Activated CD8-positive, alpha-beta T cell treated with anti-CD3 and anti-CD28 coated beads for 36 hours (primary cell): ENCODE data around the gene MYOZ2. TPM values are rescaled to one million over a fixed set of nuclear protein-coding genes. Genes with fewer than 3 reads are reported as not detected.

ENCODE experiments used
- ATAC-seq: fragments of 200-7000 bp; cut with Tn5 transposase; one replicate; pipeline ENCODE4 v1.10.0; 2021; ENCODE audit warnings: mild to moderate bottlenecking, moderate library complexity
- CTCF ChIA-PET: fragments of 350-600 bp; sonication (Branson Sonifier 250); formaldehyde crosslinking; loops from one replicate; lab custom pipeline; 2021; ENCODE audit warnings: antibody characterized with exemption; lab: Charles Lee
- POLR2A ChIA-PET: fragments of 350-600 bp; sonication (Branson Sonifier 250); formaldehyde crosslinking; loops from one replicate; lab custom pipeline; 2021; ENCODE audit warnings: antibody characterized with exemption; lab: Charles Lee
- DNase-seq: peaks from one replicate; pipeline ENCODE4 v3.0.0-alpha.2; 2020
- H3K27ac Mint-ChIP-seq: one replicate; pipeline ENCODE4 v1.8.0; 2021; ENCODE audit warnings: mild to moderate bottlenecking, mixed read lengths
- H3K27me3 Mint-ChIP-seq: one replicate; pipeline ENCODE4 v1.8.0; 2021; ENCODE audit warnings: mixed read lengths
- H3K36me3 Mint-ChIP-seq: one replicate; pipeline ENCODE4 v1.8.0; 2021; ENCODE audit warnings: low read depth, mixed read lengths
- H3K4me1 Mint-ChIP-seq: one replicate; pipeline ENCODE4 v1.8.0; 2021; ENCODE audit warnings: low read depth, mixed read lengths
- H3K4me3 Mint-ChIP-seq: one replicate; pipeline ENCODE4 v1.8.0; 2021; ENCODE audit warnings: mild to moderate bottlenecking, moderate library complexity, mixed read lengths
- H3K9me3 Mint-ChIP-seq: one replicate; pipeline ENCODE4 v1.8.0; 2021; ENCODE audit warnings: mixed read lengths
- CTCF ChIP-seq: fragments of 200-600 bp; IDR thresholded peaks from one replicate; pipeline ENCODE4 v1.8.0; 2022; ENCODE audit warnings: antibody characterized with exemption, mild to moderate bottlenecking
- intact Hi-C: fragments of 100-400 bp; cut with micrococcal nuclease; formaldehyde crosslinking; loops from one replicate; pipeline ENCODE4 v1.10.0; 2022
- total RNA-seq, 2 experiments: library from RNA; stranded (reverse); gene quantifications; one replicate each; pipeline ENCODE4 v1.2.3, GENCODE V29; 2021

MYOZ2 gene
- total RNA-seq, 2 experiments from 2014 or later = not detected

GRCh38 chr4:119209077-119209476 is 73.4 kb downstream of the MYOZ2 start:
- peak overlapping the region; percentile 97 for H3K27ac Mint-ChIP-seq
- ChIA-PET CTCF (interaction anchor here (0.7 to 1.0 kb wide), 2 partner anchors 166 to 359 kb away, joined by 3 read pairs; no protein-coding TSS in a partner anchor), POLR2A (interaction anchor here (0.8 to 1.4 kb wide), 3 partner anchors 21 to 91 kb away, joined by 3 to 5 read pairs (median 3); no protein-coding TSS in a partner anchor)
- no peaks in the 10 kb centered on the region for H3K9me3 Mint-ChIP-seq
- H3K4me1 Mint-ChIP-seq = peaks cover 50% of the 10 kb centered on the region
- TF ChIP-seq CTCF = no peak
- DNase-seq (peak; percentile 79), ATAC-seq (peak; percentile 35)
- H3K27me3 Mint-ChIP-seq = no peaks in the 10 kb centered on the region
- intact Hi-C loops = no loop called here
- peaks cover 2% of the 10 kb centered on the region for H3K36me3 Mint-ChIP-seq
- peak overlapping the region; percentile 7 for H3K4me3 Mint-ChIP-seq

- peaks cover 51% of the 10 kb centered on the region for H3K4me1 Mint-ChIP-seq
- H3K9me3 Mint-ChIP-seq = no peaks in the 10 kb centered on the region
- ChIA-PET POLR2A (interaction anchor here (0.7 to 1.4 kb wide), 4 partner anchors 20 to 90 kb away, joined by 3 to 5 read pairs (median 3); no protein-coding TSS in a partner anchor), CTCF (interaction anchor here (0.7 to 1.0 kb wide), 2 partner anchors 167 to 358 kb away, joined by 3 read pairs; no protein-coding TSS in a partner anchor)
- H3K4me3 Mint-ChIP-seq = peak overlapping the region; percentile 5
- H3K27ac Mint-ChIP-seq = peak overlapping the region; percentile 97
- TF ChIP-seq CTCF = no peak
- peaks cover 2% of the 10 kb centered on the region for H3K36me3 Mint-ChIP-seq
- intact Hi-C loops = no loop called here
- DNase-seq (no peak), ATAC-seq (no peak)
- H3K27me3 Mint-ChIP-seq = no peaks in the 10 kb centered on the region
Observed at GRCh38 chr4:119209586-119209985, 74.0 kb downstream of the MYOZ2 start.

- no peak for ATAC-seq
- Mint-ChIP-seq H3K27me3 (no peaks in the 10 kb centered on the region), H3K9me3 (no peaks in the 10 kb centered on the region), H3K36me3 (peaks cover 2% of the 10 kb centered on the region), H3K27ac (peak overlapping the region; percentile 87), H3K4me3 (peak overlapping the region; percentile 83), H3K4me1 (peaks cover 55% of the 10 kb centered on the region)
- POLR2A ChIA-PET = no interaction called here
- DNase-seq = no peak
- CTCF ChIA-PET = no interaction called here
- no peak for TF ChIP-seq CTCF
- intact Hi-C loops = loop anchor here (5.0 kb wide), 1 partner anchor 77 kb away; no protein-coding TSS in a partner anchor
Observed at GRCh38 chr4:119210775-119211174, 75.1 kb downstream of the MYOZ2 start.

GRCh38 chr4:119211867-119212233 is 76.2 kb downstream of the MYOZ2 start:
- H3K4me3 Mint-ChIP-seq = peak overlapping the region; percentile 83
- DNase-seq (no peak), ATAC-seq (peak; percentile 10)
- ChIA-PET POLR2A (interaction anchor here (0.5 to 3.5 kb wide), 8 partner anchors 12 to 242 kb away, joined by 3 to 22 read pairs (median 6); a partner anchor contains a TSS), CTCF (interaction anchor here (0.8 to 4.7 kb wide), 6 partner anchors 20 to 230 kb away, joined by 4 to 35 read pairs (median 8); no protein-coding TSS in a partner anchor)
- H3K9me3 Mint-ChIP-seq = no peaks in the 10 kb centered on the region
- H3K4me1 Mint-ChIP-seq = peaks cover 49% of the 10 kb centered on the region
- peaks cover 2% of the 10 kb centered on the region for H3K36me3 Mint-ChIP-seq
- peak overlapping the region; percentile 87 for H3K27ac Mint-ChIP-seq
- peak; percentile 9 for TF ChIP-seq CTCF
- intact Hi-C loops = loop anchor here (5.0 kb wide), 1 partner anchor 75 kb away; no protein-coding TSS in a partner anchor
- H3K27me3 Mint-ChIP-seq = no peaks in the 10 kb centered on the region
